Measurements from ENCODE around the gene UBE2G2. TPM values are rescaled to one million over a fixed set of nuclear protein-coding genes. Genes with fewer than 3 reads are reported as not detected.

Gene UBE2G2
- total and polyA plus RNA-seq, 2 experiments from 2014 or later: 55.2 to 61.6 TPM

GRCh38 chr21:44837537-44837936 is 35.9 kb upstream of the UBE2G2 start:
- Histone ChIP-seq H2AFZ (no peak overlapping the region), H4K20me1 (ENCODE audit: insufficient read depth, poor library complexity, severe bottlenecking) (no peaks in the 10 kb centered on the region), H3K27me3 (no peaks in the 10 kb centered on the region), H3K9me3 (ENCODE audit: low read depth) (no peaks in the 10 kb centered on the region), H3K9me2 (replicated peaks; ENCODE audit: insufficient read depth) (no peaks in the 10 kb centered on the region), H3K4me3 (no peak overlapping the region), H3K4me1 (ENCODE audit: insufficient read depth) (no peaks in the 10 kb centered on the region), H3K36me3 (replicated peaks; ENCODE audit: insufficient read depth, low read depth) (no peaks in the 10 kb centered on the region), H3K4me2 (no peak overlapping the region), H3K27ac (no peak overlapping the region), H3K79me2 (no peaks in the 10 kb centered on the region)
- WGBS (ENCODE audit: low lambda C conversion rate, missing lambda C conversion rate): 96% methylated on average over 10 of the region's 13 CpGs
- DNase-seq (ENCODE audit: low spot score): no peak
- TF ChIP-seq EZH2 (IDR thresholded peaks at IDR 0.05; ENCODE audit: borderline replicate concordance) (no peak), EZH2phosphoT487 (IDR thresholded peaks at IDR 0.05; ENCODE audit: low read depth, severe bottlenecking, unreplicated experiment) (no peak), CTCF (IDR thresholded peaks at IDR 0.05; ENCODE audit: poor library complexity) (no peak)

GRCh38 chr21:44836666-44837471 is 35.2 kb upstream of the UBE2G2 start:
- DNase-seq (ENCODE audit: low spot score): peak; percentile 77
- TF ChIP-seq EZH2phosphoT487 (IDR thresholded peaks at IDR 0.05; ENCODE audit: low read depth, severe bottlenecking, unreplicated experiment) (no peak), CTCF (IDR thresholded peaks at IDR 0.05; ENCODE audit: poor library complexity) (no peak), EZH2 (IDR thresholded peaks at IDR 0.05; ENCODE audit: borderline replicate concordance) (no peak)
- no peak overlapping the region for H3K4me3 ChIP-seq
- H3K36me3 ChIP-seq (replicated peaks; ENCODE audit: insufficient read depth, low read depth): no peaks in the 10 kb centered on the region
- no peak overlapping the region for H2AFZ ChIP-seq
- no peaks in the 10 kb centered on the region for H3K9me3 ChIP-seq (ENCODE audit: low read depth)
- no peaks in the 10 kb centered on the region for H3K4me1 ChIP-seq (ENCODE audit: insufficient read depth)
- H3K9me2 ChIP-seq (replicated peaks; ENCODE audit: insufficient read depth): no peaks in the 10 kb centered on the region
- H3K27ac ChIP-seq: no peak overlapping the region
- no peaks in the 10 kb centered on the region for H3K27me3 ChIP-seq
- 76% methylated on average over 35 of the region's 37 CpGs for WGBS (ENCODE audit: low lambda C conversion rate, missing lambda C conversion rate)
- no peaks in the 10 kb centered on the region for H3K79me2 ChIP-seq
- H4K20me1 ChIP-seq (ENCODE audit: insufficient read depth, poor library complexity, severe bottlenecking): no peaks in the 10 kb centered on the region
- H3K4me2 ChIP-seq: no peak overlapping the region

- TF ChIP-seq CTCF (IDR thresholded peaks at IDR 0.05; ENCODE audit: poor library complexity): no peak
- no peak for TF ChIP-seq EZH2phosphoT487 (IDR thresholded peaks at IDR 0.05; ENCODE audit: low read depth, severe bottlenecking, unreplicated experiment)
- no peak for TF ChIP-seq EZH2 (IDR thresholded peaks at IDR 0.05; ENCODE audit: borderline replicate concordance)
- no peak overlapping the region for H2AFZ ChIP-seq
- no peak for DNase-seq (ENCODE audit: low spot score)
- 87% methylated on average over 3 of the region's 3 CpGs for WGBS (ENCODE audit: low lambda C conversion rate, missing lambda C conversion rate)
- H3K4me1 ChIP-seq (ENCODE audit: insufficient read depth): no peaks in the 10 kb centered on the region
- H3K9me3 ChIP-seq (ENCODE audit: low read depth): no peaks in the 10 kb centered on the region
- no peaks in the 10 kb centered on the region for H3K36me3 ChIP-seq (replicated peaks; ENCODE audit: insufficient read depth, low read depth)
- no peaks in the 10 kb centered on the region for H4K20me1 ChIP-seq (ENCODE audit: insufficient read depth, poor library complexity, severe bottlenecking)
- no peaks in the 10 kb centered on the region for H3K9me2 ChIP-seq (replicated peaks; ENCODE audit: insufficient read depth)
- H3K27ac ChIP-seq: no peak overlapping the region
- H3K79me2 ChIP-seq: no peaks in the 10 kb centered on the region
- no peak overlapping the region for H3K4me2 ChIP-seq
- no peaks in the 10 kb centered on the region for H3K27me3 ChIP-seq
- no peak overlapping the region for H3K4me3 ChIP-seq
Observed at GRCh38 chr21:44836349-44836665, 34.7 kb upstream of the UBE2G2 start.
